Mononuclear cell (primary cell): Measurements from ENCODE around the gene MORF4L2. TPM values are rescaled to one million over a fixed set of nuclear protein-coding genes. Genes with fewer than 3 reads are reported as not detected.

Experiments used
- H3K27me3 ChIP-seq: 2 replicates; pipeline ENCODE4 v1.6.0; 2011; ENCODE audit warnings: low read length, control low read depth; ENCODE audit not compliant: insufficient read depth
- H3K4me1 ChIP-seq: 2 replicates; pipeline ENCODE4 v1.5.1; 2011; ENCODE audit warnings: mild to moderate bottlenecking, low read length, control low read depth; ENCODE audit not compliant: insufficient read depth
- H3K4me3 ChIP-seq: 2 replicates; pipeline ENCODE4 v1.5.1; 2011; ENCODE audit warnings: mild to moderate bottlenecking, low read length, moderate library complexity
- H3K9me3 ChIP-seq: 2 replicates; pipeline ENCODE4 v1.5.1; 2011; ENCODE audit warnings: low read depth, mild to moderate bottlenecking, control low read depth, low read length
- total RNA-seq: library from RNA; depleted of rRNA; stranded (reverse); fragments of >200 nt; gene quantifications from one replicate; pipeline ENCODE4 v1.2.3, GENCODE V29; 2012

Gene MORF4L2
- total RNA-seq, 1 donor: 153 TPM

DNA sequence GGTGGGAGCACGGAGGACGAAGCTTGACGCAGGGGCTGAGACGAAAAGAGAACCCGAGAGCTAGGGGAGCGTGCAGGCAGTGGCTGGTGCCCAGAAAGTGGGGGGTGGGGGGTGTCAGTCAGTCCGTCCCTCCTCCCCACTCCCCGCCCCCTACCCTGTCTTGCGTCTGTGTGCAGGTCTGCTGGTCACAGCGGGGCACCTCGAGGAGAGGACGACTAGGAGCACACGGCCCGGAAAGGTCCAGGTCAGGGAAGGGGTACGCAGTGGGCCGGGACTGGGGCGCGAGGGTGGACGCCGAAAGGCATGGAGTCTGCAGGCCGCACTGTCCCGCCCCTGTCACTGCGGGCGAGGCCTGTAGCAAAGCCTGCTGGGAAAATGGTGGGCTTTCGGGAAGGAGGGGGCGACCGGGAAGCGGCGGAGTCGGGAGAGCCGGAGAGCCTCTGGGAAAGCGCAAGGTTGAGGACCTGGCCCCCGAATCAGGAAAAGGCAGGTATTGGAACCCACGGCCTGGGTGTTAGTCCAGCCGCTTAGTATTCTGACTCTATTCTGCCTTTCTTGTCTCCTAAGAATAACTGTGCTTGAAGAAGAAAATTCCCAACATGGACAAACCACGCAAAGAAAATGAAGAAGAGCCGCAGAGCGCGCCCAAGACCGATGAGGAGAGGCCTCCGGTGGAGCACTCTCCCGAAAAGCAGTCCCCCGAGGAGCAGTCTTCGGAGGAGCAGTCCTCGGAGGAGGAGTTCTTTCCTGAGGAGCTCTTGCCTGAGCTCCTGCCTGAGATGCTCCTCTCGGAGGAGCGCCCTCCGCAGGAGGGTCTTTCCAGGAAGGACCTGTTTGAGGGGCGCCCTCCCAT lies 57.0 kb downstream of the MORF4L2 start:
- Histone ChIP-seq H3K27me3 (no peaks in the 10 kb centered on the region), H3K4me3 (peak overlapping the region; percentile 44), H3K9me3 (no peaks in the 10 kb centered on the region), H3K4me1 (peaks cover 6% of the 10 kb centered on the region)

- H3K4me1 ChIP-seq: peaks cover 6% of the 10 kb centered on the region
- H3K27me3 ChIP-seq: no peaks in the 10 kb centered on the region
- peak within 1 kb of the TSS; percentile 44 for H3K4me3 ChIP-seq
- H3K9me3 ChIP-seq: no peaks in the 10 kb centered on the region
Measured at GRCh38 chrX:103628386-103629317, 57.8 kb downstream of the MORF4L2 start, which contains the start of gene TCEAL1. Gene TCEAL1 (plus strand): TSS chrX:103628975. CDS start chrX:103629917, 942 bp downstream.

GRCh38 chrX:103626855-103627254 lies 59.6 kb downstream of the MORF4L2 start:
- H3K27me3 ChIP-seq: no peaks in the 10 kb centered on the region
- H3K4me1 ChIP-seq: peaks cover 6% of the 10 kb centered on the region
- no peak overlapping the region for H3K4me3 ChIP-seq
- no peaks in the 10 kb centered on the region for H3K9me3 ChIP-seq

Other genes with a start within 250 kb of the MORF4L2 start
- gene RAB40A, start 167.2 kb downstream of the MORF4L2 start, total RNA-seq: not detected
- 3.7 TPM for gene TCEAL4, start 101.2 kb downstream of the MORF4L2 start, total RNA-seq
- gene TCEAL3, start 78.7 kb downstream of the MORF4L2 start, total RNA-seq: 2.4 TPM
- 5.7 TPM for gene TCEAL1, start 57.7 kb downstream of the MORF4L2 start, total RNA-seq
- not detected for gene TMEM31, start 24.2 kb upstream of the MORF4L2 start, total RNA-seq
- gene PLP1, start 90.1 kb upstream of the MORF4L2 start, total RNA-seq: not detected
- under 0.01 TPM for gene RAB9B, start 145.6 kb upstream of the MORF4L2 start, total RNA-seq